Smooth muscle cell (in vitro differentiated cells): ENCODE measurements around the gene ZNF648. TPM values are rescaled to one million over a fixed set of nuclear protein-coding genes. Genes with fewer than 3 reads are reported as not detected.

Experiments
- DNase-seq: peaks from one replicate; lab custom pipeline; 2025; ENCODE audit not compliant: unreplicated experiment; lab: John Stamatoyannopoulos, UW
- H2AFZ ChIP-seq: fragments of 200-600 bp; sonication (generic); 2 replicates; pipeline ENCODE4 v1.6.0; 2016; ENCODE audit warnings: antibody characterized with exemption, low read depth, mild to moderate bottlenecking
- H3F3A ChIP-seq: fragments of 200-600 bp; sonication (generic); 2 replicates; pipeline ENCODE4 v1.6.0; 2017; ENCODE audit warnings: antibody characterized with exemption, low read depth
- H3K27ac ChIP-seq: fragments of 200-600 bp; sonication (generic); 2 replicates; pipeline ENCODE4 v1.5.1; 2016; ENCODE audit warnings: low read depth, mild to moderate bottlenecking
- H3K27me3 ChIP-seq: fragments of 200-600 bp; sonication (generic); 2 replicates; pipeline ENCODE4 v1.6.1; 2016; ENCODE audit warnings: low read depth, mild to moderate bottlenecking
- H3K36me3 ChIP-seq: fragments of 200-600 bp; sonication (generic); 2 replicates; pipeline ENCODE4 v1.5.1; 2016; ENCODE audit warnings: low read depth
- H3K4me1 ChIP-seq: fragments of 200-600 bp; sonication (generic); 2 replicates; pipeline ENCODE4 v1.5.1; 2016; ENCODE audit warnings: low read depth
- H3K4me2 ChIP-seq: fragments of 200-600 bp; sonication (generic); 2 replicates; pipeline ENCODE4 v1.6.0; 2016; ENCODE audit warnings: mild to moderate bottlenecking
- H3K4me3 ChIP-seq: fragments of 200-600 bp; sonication (generic); 2 replicates; pipeline ENCODE4 v1.5.1; 2016; ENCODE audit warnings: mild to moderate bottlenecking
- H3K79me2 ChIP-seq: fragments of 200-600 bp; sonication (generic); 2 replicates; pipeline ENCODE4 v1.6.0; 2016; ENCODE audit warnings: low read depth, mild to moderate bottlenecking
- H3K9ac ChIP-seq: fragments of 200-600 bp; sonication (generic); 2 replicates; pipeline ENCODE4 v1.6.0; 2016; ENCODE audit warnings: low read depth
- H3K9me3 ChIP-seq: fragments of 200-600 bp; sonication (generic); replicated peaks from 2 replicates; pipeline ENCODE4 v1.5.1; 2016; ENCODE audit warnings: low read depth
- H4K20me1 ChIP-seq: fragments of 200-600 bp; sonication (generic); 2 replicates; pipeline ENCODE4 v1.6.0; 2016; ENCODE audit warnings: low read depth
- WGBS: methylation state at CpG from one replicate; pipeline ENCODE4 v1.1.7; 2016; ENCODE audit warnings: low lambda C conversion rate; 5-methylcytosine and 5-hydroxymethylcytosine counted together
- polyA plus RNA-seq: library from polyadenylated mRNA; unstranded; fragments of >200 nt; fragmentation: Nextera tagmentation; extraction: Ambion mirVana; gene quantifications from 2 replicates; pipeline ENCODE4 v1.2.1, GENCODE V29; 2016
- total RNA-seq: library from RNA; depleted of rRNA; stranded (reverse); fragments of >200 nt; gene quantifications from 2 replicates; pipeline ENCODE4 v1.2.3, GENCODE V29; 2014
- TF ChIP-seq, protein P1 (sequence below): fragments of 200-600 bp; sonication (generic); IDR thresholded peaks from 2 replicates; pipeline ENCODE4 v1.5.1; 2017; ENCODE audit warnings: borderline replicate concordance, mild to moderate bottlenecking, antibody characterized with exemption; ENCODE audit not compliant: insufficient read depth, poor library complexity, severe bottlenecking

Gene ZNF648
- total and polyA plus RNA-seq, 2 experiments from 2014 or later, result not detected

GRCh38 chr1:182062223-182062622 lies 711 bp upstream of the ZNF648 start:
- no peaks in the 10 kb centered on the region for H3K79me2 ChIP-seq
- no peak overlapping the region for H2AFZ ChIP-seq
- H3K4me1 ChIP-seq, result no peaks in the 10 kb centered on the region
- H3K9me3 ChIP-seq, result no peaks in the 10 kb centered on the region
- H3K4me2 ChIP-seq, result no peak overlapping the region
- no peak overlapping the region for H3K9ac ChIP-seq
- no peak overlapping the region for H3K4me3 ChIP-seq
- 89% methylated on average over 1 of the region's 1 CpG for WGBS
- no peaks in the 10 kb centered on the region for H3K36me3 ChIP-seq
- no peak for DNase-seq
- TF ChIP-seq, protein P1, sequence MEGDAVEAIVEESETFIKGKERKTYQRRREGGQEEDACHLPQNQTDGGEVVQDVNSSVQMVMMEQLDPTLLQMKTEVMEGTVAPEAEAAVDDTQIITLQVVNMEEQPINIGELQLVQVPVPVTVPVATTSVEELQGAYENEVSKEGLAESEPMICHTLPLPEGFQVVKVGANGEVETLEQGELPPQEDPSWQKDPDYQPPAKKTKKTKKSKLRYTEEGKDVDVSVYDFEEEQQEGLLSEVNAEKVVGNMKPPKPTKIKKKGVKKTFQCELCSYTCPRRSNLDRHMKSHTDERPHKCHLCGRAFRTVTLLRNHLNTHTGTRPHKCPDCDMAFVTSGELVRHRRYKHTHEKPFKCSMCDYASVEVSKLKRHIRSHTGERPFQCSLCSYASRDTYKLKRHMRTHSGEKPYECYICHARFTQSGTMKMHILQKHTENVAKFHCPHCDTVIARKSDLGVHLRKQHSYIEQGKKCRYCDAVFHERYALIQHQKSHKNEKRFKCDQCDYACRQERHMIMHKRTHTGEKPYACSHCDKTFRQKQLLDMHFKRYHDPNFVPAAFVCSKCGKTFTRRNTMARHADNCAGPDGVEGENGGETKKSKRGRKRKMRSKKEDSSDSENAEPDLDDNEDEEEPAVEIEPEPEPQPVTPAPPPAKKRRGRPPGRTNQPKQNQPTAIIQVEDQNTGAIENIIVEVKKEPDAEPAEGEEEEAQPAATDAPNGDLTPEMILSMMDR, result no peak
- no peaks in the 10 kb centered on the region for H4K20me1 ChIP-seq
- H3K27me3 ChIP-seq, result no peaks in the 10 kb centered on the region
- no peak overlapping the region for H3K27ac ChIP-seq
- no peaks in the 10 kb centered on the region for H3F3A ChIP-seq

DNA sequence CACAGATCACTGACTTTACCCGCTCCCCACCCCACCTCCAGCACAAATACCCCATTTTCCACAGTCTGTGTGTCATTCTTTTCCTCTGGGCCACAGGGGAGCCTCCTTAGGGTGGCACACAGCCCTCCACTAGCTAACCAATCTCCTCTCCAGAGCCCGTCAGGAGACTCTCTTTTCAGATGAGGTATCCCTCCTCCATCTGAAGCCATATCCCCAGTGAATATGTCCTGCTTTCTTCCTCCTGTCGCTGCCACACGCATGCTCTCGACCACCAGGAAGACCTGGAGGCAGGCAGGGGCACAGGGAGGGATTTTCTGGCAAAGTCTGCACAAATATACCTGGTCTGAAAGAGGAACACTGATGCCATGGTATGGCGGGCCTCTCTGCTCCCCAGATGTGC lies 635 bp downstream of the ZNF648 start:
- WGBS, result 92% methylated on average over 6 of the region's 6 CpGs
- no peak overlapping the region for H3K9ac ChIP-seq
- H3K4me2 ChIP-seq, result no peak overlapping the region
- no peak overlapping the region for H3K4me3 ChIP-seq
- no peaks in the 10 kb centered on the region for H3F3A ChIP-seq
- H3K9me3 ChIP-seq, result no peaks in the 10 kb centered on the region
- no peaks in the 10 kb centered on the region for H3K36me3 ChIP-seq
- TF ChIP-seq, protein P1, result no peak
- no peaks in the 10 kb centered on the region for H3K4me1 ChIP-seq
- H2AFZ ChIP-seq, result no peak overlapping the region
- no peaks in the 10 kb centered on the region for H4K20me1 ChIP-seq
- DNase-seq, result no peak
- no peaks in the 10 kb centered on the region for H3K79me2 ChIP-seq
- no peak overlapping the region for H3K27ac ChIP-seq
- H3K27me3 ChIP-seq, result no peaks in the 10 kb centered on the region

- H3K27me3 ChIP-seq, result no peaks in the 10 kb centered on the region
- no peak for DNase-seq
- no peaks in the 10 kb centered on the region for H4K20me1 ChIP-seq
- TF ChIP-seq, protein P1, result no peak
- no peaks in the 10 kb centered on the region for H3K79me2 ChIP-seq
- no peaks in the 10 kb centered on the region for H3F3A ChIP-seq
- WGBS, result 76% methylated on average over 2 of the region's 2 CpGs
- no peak overlapping the region for H3K4me2 ChIP-seq
- no peaks in the 10 kb centered on the region for H3K36me3 ChIP-seq
- H3K27ac ChIP-seq, result no peak overlapping the region
- no peak overlapping the region for H2AFZ ChIP-seq
- no peak overlapping the region for H3K4me3 ChIP-seq
- H3K9me3 ChIP-seq, result no peaks in the 10 kb centered on the region
- no peaks in the 10 kb centered on the region for H3K4me1 ChIP-seq
- no peak overlapping the region for H3K9ac ChIP-seq
Observed at GRCh38 chr1:182059936-182060335, 1.6 kb downstream of the ZNF648 start.

GRCh38 chr1:182056601-182057366 lies 4.7 kb downstream of the ZNF648 start:
- no peak overlapping the region for H3K27ac ChIP-seq
- H3K27me3 ChIP-seq, result no peaks in the 10 kb centered on the region
- no peak for DNase-seq
- H3K36me3 ChIP-seq, result no peaks in the 10 kb centered on the region
- no peaks in the 10 kb centered on the region for H3K79me2 ChIP-seq
- H3F3A ChIP-seq, result no peaks in the 10 kb centered on the region
- no peak overlapping the region for H3K4me2 ChIP-seq
- TF ChIP-seq, protein P1, result no peak
- H4K20me1 ChIP-seq, result no peaks in the 10 kb centered on the region
- WGBS, result 83% methylated on average over 78 of the region's 80 CpGs
- H2AFZ ChIP-seq, result no peak overlapping the region
- H3K4me1 ChIP-seq, result no peaks in the 10 kb centered on the region
- no peak overlapping the region for H3K9ac ChIP-seq
- no peaks in the 10 kb centered on the region for H3K9me3 ChIP-seq
- no peak overlapping the region for H3K4me3 ChIP-seq
